ENCODE measurements around the gene MMAA. TPM values are rescaled to one million over a fixed set of nuclear protein-coding genes. Genes with fewer than 3 reads are reported as not detected.
"Not testable (repeated sequence)": the region's sequence is repeated elsewhere in the genome, so short reads cannot be mapped to it uniquely, and the experiment has no call there.

MMAA gene
- total RNA-seq (2014; rRNA removed; shearing (Covaris generic); ENCODE audit: low replicate concordance) = 5.8 and 7.1 TPM in 2 replicates

DNA sequence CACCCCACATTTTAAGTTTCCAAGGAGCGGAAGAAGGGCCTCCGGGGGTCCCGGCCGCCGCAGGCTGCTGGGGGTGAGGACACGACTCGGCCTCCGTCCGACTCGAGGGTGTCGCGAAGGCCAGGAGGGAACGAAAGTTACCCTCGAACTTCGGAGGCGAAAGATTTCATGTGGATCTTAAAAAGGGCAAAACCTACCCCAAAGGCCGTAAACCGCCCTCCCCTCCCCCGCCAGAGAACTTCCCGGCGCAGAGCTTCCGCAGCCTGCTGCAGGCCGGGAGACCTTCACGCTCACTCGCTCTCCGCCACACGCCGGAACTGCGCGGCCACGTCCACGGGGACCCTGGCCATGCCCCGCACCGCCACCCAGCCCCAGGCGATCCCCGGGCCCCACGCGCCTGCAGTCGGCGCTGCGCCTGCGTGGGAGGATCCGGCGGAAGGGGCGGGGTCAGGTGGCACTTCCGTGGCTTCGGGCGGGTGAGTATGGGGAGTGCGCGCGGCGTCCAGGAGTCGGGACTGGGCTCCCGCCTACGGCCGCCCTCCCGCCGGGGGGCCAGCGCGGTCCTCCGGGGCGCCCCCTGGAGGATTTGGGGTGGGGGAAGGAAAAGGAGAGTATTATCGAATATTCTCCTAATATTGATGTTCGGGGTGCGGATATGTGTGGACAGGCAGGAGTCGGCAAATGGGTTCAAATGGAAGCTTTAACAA, at the start of gene MMAA:
Gene MMAA, plus strand, starts transcription at position 454 of the 707 bp plus-strand sequence. CDS start 19,755 bp downstream, outside the sequence.
- in situ Hi-C loops (cut with HindIII; ENCODE audit: low pct_unique_long_range_greater_than_20kb, low sequenced_read_pairs) = no loop called here
- DNase-seq (ENCODE audit: low read depth) = peak; percentile 88

DNA sequence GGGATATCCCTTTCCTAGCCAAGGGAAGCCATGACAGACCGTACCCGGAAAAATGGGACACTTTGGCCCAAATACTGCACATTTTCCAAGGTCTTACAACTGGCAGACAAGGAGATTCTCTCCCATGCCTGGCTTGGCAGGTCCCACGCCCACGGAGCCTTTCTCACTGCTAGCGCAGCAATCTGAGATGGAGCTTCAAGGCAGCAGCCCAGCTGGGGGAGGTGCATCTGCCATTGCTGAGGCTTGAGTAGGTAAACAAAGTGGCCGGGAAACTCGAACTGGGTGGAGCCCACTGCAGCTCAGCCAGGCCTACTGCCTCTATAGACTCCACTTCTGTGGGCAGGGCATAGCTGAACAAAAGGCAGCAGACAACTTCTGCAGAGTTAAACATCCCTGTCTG, 44.6 kb upstream of the MMAA start:
- in situ Hi-C loops (cut with HindIII; ENCODE audit: low pct_unique_long_range_greater_than_20kb, low sequenced_read_pairs); DNase-seq (ENCODE audit: low read depth): not testable (repeated sequence)

DNA sequence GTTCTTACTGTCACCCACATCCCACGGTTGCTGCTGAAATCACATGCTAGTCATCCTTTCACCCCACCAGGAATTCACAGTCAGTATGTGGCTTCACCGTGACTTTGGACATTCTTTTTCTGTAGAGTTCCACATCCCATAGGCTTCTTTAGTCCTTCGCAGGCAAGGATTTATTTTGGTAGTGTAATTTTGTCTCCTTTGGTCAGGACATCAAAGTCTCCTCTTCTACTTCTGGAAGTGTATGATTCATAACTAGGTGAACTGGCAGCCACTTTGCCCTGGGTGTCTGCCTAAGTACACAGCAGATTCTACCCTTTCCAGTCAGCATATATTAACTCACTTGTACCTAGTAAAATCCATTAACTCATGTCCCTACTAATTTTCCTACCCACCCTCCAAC, 38.3 kb upstream of the MMAA start:
- in situ Hi-C loops (cut with HindIII; ENCODE audit: low pct_unique_long_range_greater_than_20kb, low sequenced_read_pairs) = no loop called here
- no peak for DNase-seq (ENCODE audit: low read depth)

DNA sequence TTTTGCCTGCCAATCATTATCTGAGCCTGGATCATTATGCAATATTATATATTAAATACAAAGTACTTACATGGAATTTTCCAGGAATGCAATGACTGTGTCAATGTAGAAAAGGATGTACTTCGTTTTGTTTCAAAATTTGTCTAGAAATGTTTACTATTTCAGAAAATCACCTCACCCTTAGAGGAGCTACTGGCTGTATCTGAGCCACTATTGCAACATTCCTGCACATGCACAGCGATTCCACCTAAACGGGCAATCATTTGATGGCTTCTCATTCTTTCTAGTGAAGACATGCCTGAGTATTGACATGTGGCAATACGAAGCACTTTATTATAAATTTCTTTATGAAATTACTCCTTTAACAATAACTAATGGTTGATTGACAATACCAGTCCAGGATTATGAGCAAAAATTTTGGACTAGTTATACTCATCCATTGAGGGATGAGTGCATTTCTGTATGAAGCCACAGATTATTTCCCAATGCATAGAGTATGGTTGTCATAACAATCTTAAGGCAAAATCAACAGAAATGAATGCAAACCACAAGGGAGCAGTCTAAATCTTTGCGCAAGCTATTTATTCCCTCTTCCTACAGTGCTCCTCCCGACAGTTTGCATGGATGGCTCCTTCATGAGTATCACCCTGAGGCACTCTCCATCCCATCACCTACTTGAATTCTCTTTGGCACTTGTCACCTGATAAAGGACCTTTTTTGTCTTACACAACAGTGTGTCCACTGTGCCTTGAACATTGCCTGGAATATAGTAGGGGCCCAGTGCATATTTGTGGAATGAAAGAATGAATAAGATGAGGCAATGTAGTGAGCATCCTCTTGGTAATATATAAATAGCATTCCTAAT, 35.8 kb upstream of the MMAA start:
- no peak for DNase-seq (ENCODE audit: low read depth)
- in situ Hi-C loops (cut with HindIII; ENCODE audit: low pct_unique_long_range_greater_than_20kb, low sequenced_read_pairs) = no loop called here

DNA sequence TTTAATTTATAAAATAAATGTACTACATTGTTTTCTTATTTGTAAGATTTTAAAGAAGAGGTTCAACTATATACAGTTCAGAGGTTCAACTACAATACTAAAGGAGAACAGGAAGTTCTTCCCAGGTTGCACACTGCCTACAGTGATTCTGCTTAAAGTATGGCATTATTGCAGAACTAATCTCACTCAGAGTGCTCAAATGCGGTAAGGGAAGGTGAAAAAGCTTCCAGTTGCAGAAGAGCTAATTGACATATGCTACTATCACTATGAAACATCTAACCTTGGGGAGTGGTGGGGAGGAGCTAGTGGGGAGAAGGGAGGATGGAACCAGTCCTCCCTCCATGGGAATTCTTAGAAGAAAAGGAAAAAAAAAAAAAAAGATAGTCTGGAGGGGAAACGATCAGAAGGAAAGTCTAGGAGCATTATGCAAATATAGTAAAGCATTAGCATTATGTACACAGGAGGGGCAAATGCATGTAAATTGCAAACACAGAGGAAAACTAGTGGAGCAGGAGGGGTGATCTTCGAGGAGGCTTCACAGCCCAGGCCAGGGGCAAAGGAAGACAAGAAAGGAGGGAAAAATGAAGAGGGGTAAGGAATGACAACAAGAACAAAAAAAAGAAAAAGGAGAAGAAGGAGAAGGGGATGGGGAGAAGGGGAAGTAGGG, 32.0 kb upstream of the MMAA start:
- DNase-seq (ENCODE audit: low read depth) = no peak
- in situ Hi-C loops (cut with HindIII; ENCODE audit: low pct_unique_long_range_greater_than_20kb, low sequenced_read_pairs) = no loop called here

DNA sequence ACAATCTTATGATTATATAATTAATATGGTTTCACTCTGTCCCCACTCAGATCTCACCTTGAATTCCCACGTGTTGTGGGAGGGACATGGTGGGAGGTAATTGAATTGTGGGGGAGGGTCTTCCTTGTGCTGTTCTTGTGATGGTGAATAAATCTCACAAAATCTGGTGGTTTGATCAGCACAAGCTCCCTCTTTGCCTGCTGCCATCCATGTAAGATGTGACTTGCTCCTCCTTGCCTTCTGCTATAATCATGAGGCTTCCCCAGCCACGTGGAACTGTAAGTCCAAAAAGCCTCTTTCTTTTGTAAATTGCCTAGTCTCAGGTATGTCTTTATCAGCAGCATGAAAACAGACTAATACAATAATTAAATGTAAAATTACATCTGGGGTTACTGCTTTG, 29.8 kb upstream of the MMAA start:
- in situ Hi-C loops (cut with HindIII; ENCODE audit: low pct_unique_long_range_greater_than_20kb, low sequenced_read_pairs); DNase-seq (ENCODE audit: low read depth): not testable (repeated sequence)

DNA sequence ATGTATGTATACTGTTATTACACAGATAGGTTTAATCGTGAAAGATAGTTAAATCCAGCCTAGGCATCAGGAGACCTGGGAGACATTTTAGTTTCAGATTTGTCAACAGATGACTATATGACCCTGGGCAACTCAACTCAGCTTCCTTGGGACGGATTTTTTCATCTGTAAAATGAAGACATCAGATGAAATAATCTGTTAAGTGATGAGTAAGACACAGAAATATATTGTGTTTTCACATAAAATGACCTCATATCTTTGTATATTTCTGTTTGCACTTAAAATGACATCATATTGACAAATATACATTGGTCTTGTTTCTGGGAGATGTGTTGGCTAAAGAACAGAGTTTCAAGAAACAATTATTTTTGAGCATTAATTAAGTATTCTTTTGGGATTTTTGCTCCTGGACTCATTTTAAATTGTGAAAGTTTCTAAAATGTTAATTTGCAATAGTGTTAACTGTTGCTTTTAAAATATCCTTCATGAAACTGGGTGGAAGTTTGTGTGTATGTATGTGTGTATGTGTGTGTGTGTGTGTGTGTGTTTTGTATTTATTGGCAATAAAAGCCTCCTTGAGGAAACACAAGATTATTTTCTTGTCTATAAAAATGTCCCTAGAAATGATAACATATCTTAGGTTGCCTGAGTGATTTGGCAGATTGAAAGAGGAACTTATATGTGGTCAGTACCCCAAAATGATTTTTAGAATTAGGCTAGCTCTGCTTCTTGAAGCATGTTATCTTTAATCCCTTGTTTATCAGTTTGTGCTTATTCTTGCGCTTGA, 29.1 kb upstream of the MMAA start:
- in situ Hi-C loops (cut with HindIII; ENCODE audit: low pct_unique_long_range_greater_than_20kb, low sequenced_read_pairs) = no loop called here
- no peak for DNase-seq (ENCODE audit: low read depth)

DNA sequence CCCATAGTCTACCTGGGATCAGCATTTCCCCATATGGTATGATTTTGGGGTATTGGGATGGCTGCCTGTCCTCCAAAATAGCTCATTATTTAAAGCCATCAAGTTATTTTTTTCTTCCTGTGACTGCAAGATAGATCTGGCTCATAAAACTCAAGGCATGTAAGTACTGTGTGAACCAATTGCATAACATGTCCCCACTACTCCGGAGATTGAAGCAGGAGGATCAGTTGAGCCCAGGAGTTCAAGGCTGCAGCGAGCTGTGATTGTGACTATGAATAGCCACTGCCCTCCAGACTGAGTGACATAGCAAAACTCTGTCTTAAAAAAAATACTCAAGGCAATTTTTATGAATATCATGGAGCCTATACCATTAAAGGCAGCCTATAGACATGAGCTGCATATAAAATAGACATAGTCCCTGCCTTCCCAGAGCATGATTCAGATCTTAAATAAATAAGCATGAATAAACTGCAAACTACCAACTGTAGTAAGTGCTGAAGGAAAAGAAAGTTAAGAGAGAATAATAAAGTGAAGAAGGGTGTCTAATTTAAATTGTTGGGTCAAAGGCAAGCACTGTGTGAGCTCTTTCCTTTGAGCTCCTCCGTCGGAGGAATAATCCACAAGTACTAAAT, 16.9 kb upstream of the MMAA start:
- in situ Hi-C loops (cut with HindIII; ENCODE audit: low pct_unique_long_range_greater_than_20kb, low sequenced_read_pairs) = no loop called here
- no peak for DNase-seq (ENCODE audit: low read depth)

DNA sequence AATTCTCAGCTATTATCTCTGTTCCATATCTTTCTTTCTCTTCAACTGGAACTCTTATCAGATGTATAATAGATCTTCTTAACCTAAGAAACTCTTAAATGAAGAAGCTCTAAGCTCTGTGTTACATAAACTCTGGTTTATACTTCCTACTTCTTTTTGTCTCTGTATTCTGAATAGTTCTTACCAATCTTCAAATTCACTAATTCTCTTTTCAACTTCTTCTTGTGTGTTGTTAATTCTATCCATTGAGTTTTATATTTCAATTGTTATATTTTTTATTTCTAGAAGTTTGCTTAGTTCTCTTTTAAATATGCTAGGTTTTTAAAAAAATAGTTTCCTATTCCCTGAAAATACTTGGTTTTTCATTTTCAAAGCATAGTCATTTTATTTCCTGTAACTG, 13.2 kb upstream of the MMAA start:
- in situ Hi-C loops (cut with HindIII; ENCODE audit: low pct_unique_long_range_greater_than_20kb, low sequenced_read_pairs) = no loop called here
- no peak for DNase-seq (ENCODE audit: low read depth)

DNA sequence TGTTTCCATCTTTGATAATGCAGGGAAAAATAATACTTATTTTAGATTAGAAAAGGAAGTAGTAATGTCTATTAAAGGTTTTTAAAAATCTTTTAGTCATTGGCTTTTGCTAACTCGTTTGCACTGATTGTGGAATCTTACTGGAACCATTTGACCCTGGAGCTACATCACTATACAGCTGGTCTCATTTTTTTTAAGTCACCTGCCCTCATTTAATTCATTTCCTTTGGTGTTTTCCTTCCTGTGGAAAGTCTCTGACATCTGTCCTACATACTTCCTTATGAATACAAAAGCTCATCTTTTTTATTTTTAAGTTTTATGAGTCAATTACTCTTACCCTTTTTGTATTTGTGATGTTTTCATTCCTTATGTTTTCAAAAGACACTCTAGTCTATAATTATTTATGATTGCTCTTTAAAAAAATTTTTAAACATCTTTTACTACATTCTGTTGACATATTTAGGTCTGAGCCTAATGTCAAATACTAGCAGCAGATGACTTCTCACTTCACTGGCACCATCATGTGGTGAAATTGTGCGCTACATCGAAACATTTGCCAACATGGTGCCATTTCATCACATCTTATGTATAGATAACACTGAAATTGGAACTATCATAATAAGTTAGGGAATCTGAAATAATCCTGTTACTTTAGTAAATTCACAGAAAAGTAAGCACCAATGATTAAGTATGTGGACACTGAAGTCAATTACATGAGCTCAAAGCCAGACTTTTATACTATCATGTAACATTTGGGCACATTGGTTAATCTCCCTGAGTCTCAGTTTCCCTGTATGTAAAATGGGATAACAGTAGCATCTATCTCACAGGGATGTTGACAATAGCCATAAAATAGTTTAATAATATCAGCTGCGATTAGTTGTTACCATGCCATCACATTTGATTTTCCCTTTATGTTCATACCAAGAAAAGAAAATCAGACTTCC, 9.4 kb upstream of the MMAA start:
- in situ Hi-C loops (cut with HindIII; ENCODE audit: low pct_unique_long_range_greater_than_20kb, low sequenced_read_pairs) = no loop called here

DNA sequence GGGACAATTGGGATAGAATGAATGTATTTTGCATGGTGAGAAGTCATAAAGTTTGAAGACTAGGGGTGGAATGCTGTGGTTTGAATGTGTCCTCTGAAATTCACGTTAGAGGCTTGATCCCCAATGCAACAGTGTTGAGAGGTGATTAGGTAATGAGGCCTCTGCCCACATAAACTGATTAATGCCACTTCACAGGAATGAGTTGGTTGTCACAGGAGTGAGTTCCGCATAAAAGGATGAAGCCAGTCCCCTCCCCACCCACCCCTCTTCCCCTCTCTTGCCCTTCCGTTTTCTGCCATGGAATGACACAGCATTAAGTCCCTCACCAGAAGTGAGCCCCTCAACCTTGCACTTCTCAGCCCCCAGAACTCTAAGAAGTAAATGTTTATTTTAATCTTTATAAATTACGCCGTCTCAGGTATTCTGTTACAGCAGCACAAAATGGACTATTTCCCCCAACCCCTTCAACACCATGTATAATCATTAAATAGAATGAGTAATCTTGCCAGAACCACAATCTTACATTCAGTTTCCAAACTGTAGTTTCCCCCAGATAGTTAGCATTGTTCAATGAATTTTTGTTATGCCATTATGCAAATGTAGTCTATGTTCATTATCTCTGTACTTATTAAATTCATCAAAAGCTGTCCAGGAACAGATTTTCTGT, 5.5 kb upstream of the MMAA start:
- no peak for DNase-seq (ENCODE audit: low read depth)
- in situ Hi-C loops (cut with HindIII; ENCODE audit: low pct_unique_long_range_greater_than_20kb, low sequenced_read_pairs) = no loop called here

More for the DNA sequence above, 9.4 kb upstream of the MMAA start:
- peak; percentile 42 for DNase-seq (ENCODE audit: low read depth)

DNA sequence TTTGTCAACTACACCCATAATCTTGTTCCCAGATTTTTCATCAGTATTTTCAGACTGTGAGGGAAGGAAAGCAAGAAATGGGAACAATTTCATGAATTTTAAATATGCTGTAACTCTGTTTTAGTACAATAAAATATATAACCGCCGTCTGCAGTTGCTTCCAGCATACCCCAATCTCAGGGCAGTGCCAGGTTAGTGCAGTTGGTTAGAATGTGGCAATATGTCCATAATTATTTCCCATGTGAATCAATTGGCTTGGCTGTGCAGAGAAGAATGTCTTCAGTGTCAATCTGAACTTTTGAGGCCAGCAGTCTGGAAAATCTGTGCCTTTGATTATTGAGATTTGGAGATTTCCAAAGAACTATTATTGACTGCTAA, 5.0 kb upstream of the MMAA start:
- DNase-seq (ENCODE audit: low read depth) = no peak
- in situ Hi-C loops (cut with HindIII; ENCODE audit: low pct_unique_long_range_greater_than_20kb, low sequenced_read_pairs) = no loop called here

DNA sequence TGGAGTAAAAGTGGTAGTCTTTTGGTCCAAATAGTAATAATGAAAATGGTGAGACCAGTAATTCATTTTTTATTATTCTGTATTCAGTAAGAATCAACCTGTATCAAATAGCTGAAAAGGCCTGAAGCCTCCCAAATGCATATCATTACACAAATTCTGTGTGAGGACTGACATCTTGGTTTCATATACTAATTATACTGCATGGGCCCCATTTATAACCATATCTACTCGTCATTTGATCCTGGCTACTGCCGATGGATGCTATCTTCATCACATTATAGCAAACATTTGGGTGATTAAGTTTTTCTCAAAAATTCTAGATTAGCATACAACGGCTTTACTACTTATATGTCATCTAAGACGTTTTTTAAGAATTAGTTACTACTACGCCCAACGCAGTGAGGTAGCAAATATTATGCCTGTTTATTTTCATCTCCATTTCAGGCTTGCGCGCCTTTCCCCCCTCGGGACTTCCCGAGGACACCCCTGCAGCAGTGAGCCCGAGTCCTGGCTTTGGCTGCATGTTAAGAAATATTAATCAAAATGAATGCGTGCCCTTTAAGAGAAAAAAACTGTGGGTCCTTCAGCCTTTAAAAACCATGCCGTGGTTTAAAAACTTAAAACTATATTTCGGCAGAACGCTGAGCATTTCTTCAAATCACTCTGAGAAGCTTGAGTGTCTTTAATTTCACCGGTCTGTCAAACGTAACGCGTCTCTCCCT, 814 bp upstream of the MMAA start:
- in situ Hi-C loops (cut with HindIII; ENCODE audit: low pct_unique_long_range_greater_than_20kb, low sequenced_read_pairs) = no loop called here
- no peak for DNase-seq (ENCODE audit: low read depth)

DNA sequence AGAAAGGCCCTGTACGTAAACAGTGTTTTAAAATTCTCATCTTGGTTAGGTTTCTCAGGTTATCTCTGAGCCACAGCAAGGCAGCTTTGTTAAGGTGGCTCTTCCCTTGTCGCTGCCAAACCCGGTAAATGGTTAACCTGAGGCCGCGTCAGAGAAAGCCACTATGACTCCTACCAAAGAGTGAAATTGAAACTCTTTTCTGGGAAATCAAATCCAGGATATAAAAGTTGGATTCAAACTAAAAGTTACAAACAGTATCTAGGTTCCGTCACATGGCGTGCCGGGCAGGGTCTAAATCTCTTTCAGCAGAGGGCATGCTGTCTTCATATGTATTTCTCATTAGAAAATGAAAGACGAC, 433 bp downstream of the MMAA start:
- DNase-seq (ENCODE audit: low read depth) = peak; percentile 83
- in situ Hi-C loops (cut with HindIII; ENCODE audit: low pct_unique_long_range_greater_than_20kb, low sequenced_read_pairs) = no loop called here

DNA sequence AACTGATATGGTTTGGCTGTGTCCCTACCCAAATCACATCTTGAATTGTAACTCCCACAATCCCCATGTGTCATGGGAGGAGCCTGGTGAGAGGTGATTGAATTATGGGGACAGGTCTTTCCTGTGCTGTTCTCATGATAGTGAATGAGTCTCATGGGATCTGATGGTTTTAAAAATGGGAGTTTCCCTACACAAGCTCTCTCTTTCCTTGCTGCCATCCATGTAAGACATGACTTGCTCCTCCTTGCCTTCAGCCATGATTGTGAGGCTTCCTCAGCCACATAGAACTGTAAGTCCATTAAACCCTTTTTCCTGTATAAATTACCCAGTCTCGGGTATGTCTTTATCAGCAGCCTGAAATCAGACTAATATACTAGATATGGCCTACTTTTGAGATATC, 2.9 kb downstream of the MMAA start:
- DNase-seq (ENCODE audit: low read depth); in situ Hi-C loops (cut with HindIII; ENCODE audit: low pct_unique_long_range_greater_than_20kb, low sequenced_read_pairs): not testable (repeated sequence)

DNA sequence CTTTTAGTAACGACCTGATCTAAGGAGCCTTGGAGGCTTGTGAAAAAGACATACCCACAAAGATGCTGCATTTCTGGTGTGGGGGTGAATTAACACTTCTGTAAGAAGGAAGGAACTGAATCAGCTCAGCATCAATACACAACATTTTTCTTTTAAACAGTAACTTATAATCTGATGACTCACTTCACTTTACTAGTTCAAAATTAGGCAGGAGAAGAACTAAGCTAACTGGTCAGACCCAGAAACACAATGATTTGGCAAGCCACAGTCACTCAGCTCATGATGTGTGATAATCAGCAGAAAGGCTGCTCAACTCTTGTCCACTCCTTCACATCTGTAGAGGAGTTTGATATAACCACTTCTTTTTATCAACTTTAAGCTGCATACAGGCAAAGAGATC, 4.6 kb downstream of the MMAA start:
- in situ Hi-C loops (cut with HindIII; ENCODE audit: low pct_unique_long_range_greater_than_20kb, low sequenced_read_pairs) = no loop called here
- DNase-seq (ENCODE audit: low read depth) = peak; percentile 66
